Measurements from ENCODE around the gene AFF2. TPM values are rescaled to one million over a fixed set of nuclear protein-coding genes. Genes with fewer than 3 reads are reported as not detected.
"Not testable (repeated sequence)": the region's sequence is repeated elsewhere in the genome, so short reads cannot be mapped to it uniquely, and the experiment has no call there.

The AFF2 gene
- total RNA-seq, 1 donor from 2014 or later, result 0.30 TPM

- intact Hi-C loops (cut with micrococcal nuclease), result no loop called here
- ATAC-seq (no peak), DNase-seq (no peak)
These were observed 371.7 kb downstream of the AFF2 start for GRCh38 chrX:148872161-148872535.

GRCh38 chrX:148872881-148873280 lies 372.5 kb downstream of the AFF2 start:
- intact Hi-C loops (cut with micrococcal nuclease), result no loop called here
- no peak for ATAC-seq
- DNase-seq, result no peak

GRCh38 chrX:148874636-148875246 lies 374.3 kb downstream of the AFF2 start:
- ATAC-seq, result no peak
- intact Hi-C loops (cut with micrococcal nuclease), result no loop called here
- no peak for DNase-seq

- intact Hi-C loops (cut with micrococcal nuclease), result no loop called here
- ATAC-seq (no peak), DNase-seq (no peak)
These were observed 378.0 kb downstream of the AFF2 start for GRCh38 chrX:148878371-148878770.

- DNase-seq (no peak), ATAC-seq (no peak)
- intact Hi-C loops (cut with micrococcal nuclease), result no loop called here
These were observed 384.8 kb downstream of the AFF2 start for GRCh38 chrX:148885203-148885602.

GRCh38 chrX:148893395-148893794 lies 393.0 kb downstream of the AFF2 start:
- intact Hi-C loops (cut with micrococcal nuclease), result no loop called here
- no peak for DNase-seq
- ATAC-seq, result no peak

GRCh38 chrX:148902581-148902980 lies 402.2 kb downstream of the AFF2 start:
- intact Hi-C loops (cut with micrococcal nuclease), result no loop called here
- no peak for ATAC-seq
- no peak for DNase-seq

GRCh38 chrX:148903176-148903575 lies 402.8 kb downstream of the AFF2 start:
- intact Hi-C loops (cut with micrococcal nuclease), result no loop called here
- no peak for ATAC-seq
- no peak for DNase-seq

GRCh38 chrX:148904421-148905111 lies 404.1 kb downstream of the AFF2 start:
- no peak for ATAC-seq
- DNase-seq, result no peak
- intact Hi-C loops (cut with micrococcal nuclease), result no loop called here

- DNase-seq (no peak), ATAC-seq (no peak)
- intact Hi-C loops (cut with micrococcal nuclease), result no loop called here
These were observed 405.0 kb downstream of the AFF2 start for GRCh38 chrX:148905400-148905799.

- ATAC-seq; DNase-seq; intact Hi-C loops (cut with micrococcal nuclease): not testable (repeated sequence)
These were observed 406.2 kb downstream of the AFF2 start for GRCh38 chrX:148906628-148907027.

GRCh38 chrX:148909758-148910157 lies 409.3 kb downstream of the AFF2 start:
- intact Hi-C loops (cut with micrococcal nuclease), result no loop called here
- ATAC-seq (no peak), DNase-seq (no peak)

GRCh38 chrX:148913971-148914370 lies 413.6 kb downstream of the AFF2 start:
- intact Hi-C loops (cut with micrococcal nuclease), result no loop called here
- ATAC-seq, result no peak

GRCh38 chrX:148914783-148915182 lies 414.4 kb downstream of the AFF2 start:
- intact Hi-C loops (cut with micrococcal nuclease), result no loop called here
- DNase-seq (no peak), ATAC-seq (no peak)

More at GRCh38 chrX:148913971-148914370, 413.6 kb downstream of the AFF2 start:
- DNase-seq, result no peak

- intact Hi-C loops (cut with micrococcal nuclease), result no loop called here
- DNase-seq, result no peak
- no peak for ATAC-seq
These were observed 415.1 kb downstream of the AFF2 start for GRCh38 chrX:148915474-148915873.

- no peak for ATAC-seq
- intact Hi-C loops (cut with micrococcal nuclease), result no loop called here
These were observed 417.0 kb downstream of the AFF2 start for GRCh38 chrX:148917441-148917840.

GRCh38 chrX:148923631-148924030 lies 423.2 kb downstream of the AFF2 start:
- intact Hi-C loops (cut with micrococcal nuclease), result no loop called here
- DNase-seq (no peak), ATAC-seq (no peak)

More at GRCh38 chrX:148917441-148917840, 417.0 kb downstream of the AFF2 start:
- DNase-seq, result no peak

- DNase-seq, result no peak
- intact Hi-C loops (cut with micrococcal nuclease), result no loop called here
- no peak for ATAC-seq
These were observed 426.0 kb downstream of the AFF2 start for GRCh38 chrX:148926371-148926770.

GRCh38 chrX:148928811-148929210 lies 428.4 kb downstream of the AFF2 start:
- DNase-seq (no peak), ATAC-seq (no peak)
- intact Hi-C loops (cut with micrococcal nuclease), result no loop called here

- intact Hi-C loops (cut with micrococcal nuclease), result no loop called here
- ATAC-seq (no peak), DNase-seq (no peak)
These were observed 429.3 kb downstream of the AFF2 start for GRCh38 chrX:148929686-148930085.

- intact Hi-C loops (cut with micrococcal nuclease), result no loop called here
- ATAC-seq (no peak), DNase-seq (no peak)
These were observed 429.9 kb downstream of the AFF2 start for GRCh38 chrX:148930206-148930729.

Measured in left ventricle myocardium superior (tissue), 1 donor.